Activated CD8-positive, alpha-beta memory T cell treated with anti-CD3 and anti-CD28 coated beads, Interleukin-2, amount 50 U/mL, for 4 hours (primary cell): ENCODE data around the gene BMP8B.

Source experiments
- DNase-seq: peaks from one replicate; pipeline ENCODE4 v3.0.0-alpha.2; 2020

BMP8B gene

DNA sequence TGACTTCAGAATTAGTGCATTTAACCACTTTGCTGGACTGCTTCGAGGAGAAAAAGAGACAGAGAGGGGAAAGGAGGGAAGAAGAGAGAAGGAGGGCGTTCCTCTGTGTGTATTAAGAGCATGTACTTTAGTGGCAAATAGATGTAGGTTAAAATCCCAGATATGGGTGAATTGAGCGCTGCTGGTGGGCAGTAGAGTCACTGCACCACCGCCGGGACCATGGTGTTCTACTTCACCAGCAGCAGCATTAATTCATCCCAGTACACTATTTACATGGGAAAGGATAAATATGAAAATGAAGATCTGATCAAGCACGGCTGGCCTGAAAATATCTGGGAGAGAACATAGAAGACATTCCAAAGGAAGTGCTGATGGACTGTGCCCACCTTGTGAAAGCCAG lies 70.9 kb downstream of the BMP8B start:
- no peak for DNase-seq

DNA sequence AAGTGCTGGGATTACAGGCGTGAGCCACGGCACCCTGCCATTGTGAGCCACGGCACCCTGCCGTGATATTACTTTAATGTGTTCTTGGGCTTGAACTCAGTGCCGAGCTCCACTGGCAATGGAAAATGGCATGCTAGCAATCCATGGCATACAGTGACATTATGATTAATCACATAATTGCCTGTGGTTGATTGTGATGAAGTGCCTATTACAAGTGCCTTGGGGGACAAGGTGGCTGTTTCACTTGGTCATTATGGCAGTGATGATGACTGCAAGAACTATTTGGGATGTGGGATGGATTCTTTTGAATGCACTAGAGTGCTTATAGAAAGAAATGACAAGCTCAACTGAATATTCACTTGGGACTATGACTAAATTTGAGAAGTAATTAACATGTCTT lies 75.1 kb downstream of the BMP8B start:
- DNase-seq, result no peak

DNA sequence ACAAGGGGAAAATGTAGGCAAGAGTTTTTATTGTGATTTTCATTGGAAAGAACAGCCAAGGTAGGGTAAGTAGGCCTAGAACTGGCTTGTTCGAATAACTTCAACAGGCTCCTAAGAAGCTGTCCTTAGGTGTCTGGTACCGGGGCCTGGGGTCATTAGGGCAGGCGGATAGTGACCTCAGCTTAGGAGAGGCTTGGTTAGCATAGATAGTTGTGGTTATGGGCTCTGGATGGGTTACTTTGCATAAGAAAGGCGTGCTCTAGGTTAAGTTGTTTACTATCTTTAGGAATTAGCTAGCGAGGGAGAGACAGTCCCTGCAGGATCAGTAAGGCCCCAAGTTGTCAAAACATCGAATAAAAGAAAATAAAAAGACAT lies 76.7 kb downstream of the BMP8B start:
- DNase-seq, result no peak

DNA sequence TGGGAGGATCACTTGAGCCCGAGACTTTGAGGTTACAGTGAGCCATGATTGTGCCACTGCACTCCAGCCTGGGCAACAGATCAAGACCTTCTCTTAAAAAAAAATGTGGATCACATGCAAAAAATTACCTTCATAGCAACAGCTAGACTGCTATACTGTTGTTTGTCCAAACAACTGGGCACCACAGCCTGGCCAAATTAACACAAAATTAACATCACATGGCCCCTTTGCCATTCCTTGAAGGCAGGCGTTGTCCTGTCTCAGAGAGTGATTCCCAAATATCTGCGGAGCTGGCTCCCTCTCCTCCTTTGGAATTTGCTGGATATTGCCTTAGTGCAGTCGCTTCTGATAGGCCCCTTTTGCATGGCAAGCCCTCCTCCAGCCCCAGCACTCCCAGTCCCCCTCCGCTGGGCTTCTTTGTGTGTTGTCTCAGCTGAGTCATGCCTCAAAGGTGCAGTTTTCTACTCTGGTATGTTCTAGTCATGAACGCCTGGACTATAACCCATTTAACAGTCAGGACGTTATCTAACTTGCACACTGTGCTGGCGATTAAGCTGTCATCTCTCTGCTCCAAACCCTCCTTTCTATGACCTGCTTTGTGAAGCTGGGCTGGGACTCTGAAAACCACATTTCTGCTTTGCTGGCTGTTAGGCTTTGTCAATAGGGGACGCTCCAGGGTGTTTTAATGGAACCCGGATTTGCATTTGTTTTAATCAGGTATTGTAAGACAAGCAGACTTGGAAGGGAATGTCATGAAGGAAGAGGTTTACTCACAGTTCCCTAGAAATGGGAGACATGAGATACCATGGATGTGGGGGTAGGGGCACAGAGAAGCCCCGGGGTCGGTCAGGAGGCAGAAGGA lies 77.3 kb downstream of the BMP8B start:
- DNase-seq, result no peak

DNA sequence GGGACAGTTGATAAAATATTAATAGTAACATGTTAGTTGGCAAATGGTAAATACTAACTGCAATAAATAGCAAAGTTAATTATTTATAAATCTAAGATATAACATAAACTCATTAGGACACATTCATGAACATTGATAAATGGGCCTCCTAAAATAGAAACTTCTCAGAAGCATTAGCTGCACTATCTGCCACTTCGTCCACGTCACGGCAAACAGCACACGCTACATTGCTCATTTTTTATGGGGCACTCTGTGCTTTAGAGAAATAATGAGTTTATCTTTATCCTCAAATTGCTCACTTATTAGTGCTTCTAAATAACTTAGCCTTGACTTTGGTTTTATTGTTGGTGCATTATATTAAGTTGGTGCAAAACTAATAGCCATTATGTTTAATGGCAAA lies 81.2 kb downstream of the BMP8B start:
- DNase-seq, result no peak
